ENCODE measurements around the gene SLC35F4. TPM values are rescaled to one million over a fixed set of nuclear protein-coding genes. Genes with fewer than 3 reads are reported as not detected.

Gene SLC35F4
- total RNA-seq, 1 experiment from 2014 or later: not detected

GRCh38 chr14:57560681-57561080 is 305.2 kb downstream of the SLC35F4 start:
- H3K27me3 ChIP-seq (ENCODE audit: control insufficient read depth, insufficient read depth, low read length): no peaks in the 10 kb centered on the region
- no peak overlapping the region for H3K4me3 ChIP-seq (ENCODE audit: insufficient read depth, low read depth, low read length)

DNA sequence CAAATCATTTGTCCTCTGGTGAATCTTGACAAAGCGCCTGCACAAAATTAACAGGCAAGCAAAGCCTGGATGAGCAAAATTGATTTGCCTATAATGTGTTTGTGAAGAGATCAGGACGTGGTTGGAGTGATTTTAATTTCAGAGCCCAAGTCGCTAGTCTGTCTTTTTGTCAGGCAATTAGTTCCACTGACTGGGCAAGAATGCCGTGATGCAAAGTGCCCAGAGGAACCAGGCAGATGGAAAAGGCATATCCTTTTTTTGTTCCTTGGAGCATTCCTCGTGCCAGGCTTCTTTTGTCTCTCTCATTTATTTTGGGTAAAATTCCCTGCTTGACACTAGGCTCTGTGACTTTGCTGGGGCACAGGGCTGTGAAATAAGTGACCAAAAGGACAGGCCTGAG is 306.3 kb downstream of the SLC35F4 start:
- DNase-seq: no peak
- Histone ChIP-seq H3K36me3 (replicated peaks; ENCODE audit: control insufficient read depth, insufficient read depth, low read length) (no peaks in the 10 kb centered on the region), H3K4me3 (ENCODE audit: insufficient read depth, low read depth, low read length) (no peak overlapping the region), H3K27me3 (ENCODE audit: control insufficient read depth, insufficient read depth, low read length) (no peaks in the 10 kb centered on the region)

More at GRCh38 chr14:57560681-57561080, 305.2 kb downstream of the SLC35F4 start:
- DNase-seq: no peak
- H3K36me3 ChIP-seq (replicated peaks; ENCODE audit: control insufficient read depth, insufficient read depth, low read length): no peaks in the 10 kb centered on the region

DNA sequence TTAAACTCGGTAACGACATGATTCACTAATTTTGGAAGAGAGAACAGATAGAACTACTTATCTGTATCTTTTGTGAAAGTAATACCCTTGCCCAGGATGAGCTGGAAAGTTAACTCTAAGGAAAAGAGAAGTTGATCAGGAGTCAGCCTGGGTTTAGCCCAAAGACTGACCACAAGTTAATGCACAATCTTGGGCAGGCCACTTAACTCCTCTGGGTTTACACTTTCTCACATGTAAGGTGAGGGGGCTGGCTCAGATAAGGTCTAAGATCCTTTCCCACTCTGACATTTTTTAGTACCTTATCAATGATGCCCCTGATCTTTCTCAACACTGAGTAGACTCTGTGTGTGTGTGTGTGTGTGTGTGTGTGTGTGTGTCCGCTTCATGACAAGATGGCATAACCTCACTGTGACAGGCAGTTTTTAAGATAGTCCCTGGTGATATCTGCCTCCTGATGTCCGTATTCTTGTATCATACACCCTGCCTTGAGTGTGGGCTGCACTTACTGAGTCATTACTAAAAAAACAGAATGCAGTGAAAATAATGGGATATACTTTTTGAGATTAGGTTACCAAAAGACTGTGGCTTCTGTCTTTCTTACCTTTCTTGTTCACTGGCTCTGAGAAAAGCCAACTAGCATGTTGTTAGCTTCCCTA is 316.0 kb downstream of the SLC35F4 start:
- no peak overlapping the region for H3K4me3 ChIP-seq (ENCODE audit: insufficient read depth, low read depth, low read length)
- no peak for DNase-seq
- no peaks in the 10 kb centered on the region for H3K36me3 ChIP-seq (replicated peaks; ENCODE audit: control insufficient read depth, insufficient read depth, low read length)
- no peaks in the 10 kb centered on the region for H3K27me3 ChIP-seq (ENCODE audit: control insufficient read depth, insufficient read depth, low read length)

DNA sequence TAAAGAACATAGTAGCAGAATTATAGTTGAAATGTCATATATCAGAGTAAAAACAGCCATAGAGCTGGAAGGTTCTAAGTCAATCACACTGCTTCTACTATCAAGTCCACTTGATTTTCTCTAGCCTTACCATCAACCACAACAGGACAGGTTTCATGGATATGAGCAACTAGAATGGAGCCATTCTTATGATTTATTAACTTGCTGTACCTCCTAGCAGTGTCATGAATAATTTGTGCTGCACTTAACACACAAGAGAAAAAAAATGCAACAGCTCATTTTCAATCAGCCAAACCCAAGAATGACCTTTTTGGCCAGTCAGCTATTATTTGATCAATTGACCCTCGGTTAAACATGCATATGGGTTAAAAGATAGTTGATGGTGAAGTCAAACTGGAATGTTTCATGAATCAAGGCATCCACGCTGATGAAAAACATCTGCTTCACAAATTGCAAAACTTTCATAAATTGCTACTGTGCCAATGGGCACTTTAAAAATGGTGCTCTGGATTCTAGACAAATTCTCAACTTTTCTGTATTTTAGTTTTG is 316.8 kb downstream of the SLC35F4 start:
- Histone ChIP-seq H3K36me3 (replicated peaks; ENCODE audit: control insufficient read depth, insufficient read depth, low read length) (no peaks in the 10 kb centered on the region), H3K27me3 (ENCODE audit: control insufficient read depth, insufficient read depth, low read length) (no peaks in the 10 kb centered on the region), H3K4me3 (ENCODE audit: insufficient read depth, low read depth, low read length) (no peak overlapping the region)
- no peak for DNase-seq

- no peak for DNase-seq
- no peaks in the 10 kb centered on the region for H3K36me3 ChIP-seq (replicated peaks; ENCODE audit: control insufficient read depth, insufficient read depth, low read length)
Observed at GRCh38 chr14:57547131-57547530, 318.8 kb downstream of the SLC35F4 start.

GRCh38 chr14:57533214-57533613 is 332.7 kb downstream of the SLC35F4 start:
- H3K36me3 ChIP-seq (replicated peaks; ENCODE audit: control insufficient read depth, insufficient read depth, low read length): no peaks in the 10 kb centered on the region
- H3K4me3 ChIP-seq (ENCODE audit: insufficient read depth, low read depth, low read length): no peak overlapping the region
- peak; percentile 10 for DNase-seq
- H3K27me3 ChIP-seq (ENCODE audit: control insufficient read depth, insufficient read depth, low read length): no peaks in the 10 kb centered on the region; the same call in 1 of the 2 replicates

More at GRCh38 chr14:57547131-57547530, 318.8 kb downstream of the SLC35F4 start:
- H3K4me3 ChIP-seq (ENCODE audit: insufficient read depth, low read depth, low read length): no peak overlapping the region
- no peaks in the 10 kb centered on the region for H3K27me3 ChIP-seq (ENCODE audit: control insufficient read depth, insufficient read depth, low read length)

GRCh38 chr14:57530571-57530970 is 335.3 kb downstream of the SLC35F4 start:
- no peaks in the 10 kb centered on the region; the same call in 1 of the 2 replicates for H3K27me3 ChIP-seq (ENCODE audit: control insufficient read depth, insufficient read depth, low read length)
- no peak for DNase-seq
- H3K36me3 ChIP-seq (replicated peaks; ENCODE audit: control insufficient read depth, insufficient read depth, low read length): no peaks in the 10 kb centered on the region
- no peak overlapping the region for H3K4me3 ChIP-seq (ENCODE audit: insufficient read depth, low read depth, low read length)

DNA sequence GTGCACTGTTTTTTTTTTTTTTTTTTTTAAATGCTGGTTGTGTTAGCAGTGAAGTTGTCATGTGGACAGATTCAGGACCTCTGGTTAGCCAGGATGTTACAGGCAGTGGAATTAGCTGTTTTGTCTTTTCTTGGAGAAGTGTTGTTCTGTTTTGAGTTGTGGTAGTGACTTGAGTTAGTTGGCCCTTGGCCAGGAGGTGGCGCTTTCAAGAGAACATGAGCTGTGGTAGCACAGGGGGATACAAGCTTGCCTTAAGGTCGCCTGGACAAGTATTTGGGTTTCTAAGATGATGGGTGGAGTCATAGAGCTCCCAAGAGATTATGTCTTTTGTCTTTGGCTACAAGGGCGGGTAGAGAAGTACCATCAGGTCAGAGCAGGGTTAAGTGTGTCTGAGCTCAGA is 338.9 kb downstream of the SLC35F4 start:
- no peak overlapping the region for H3K4me3 ChIP-seq (ENCODE audit: insufficient read depth, low read depth, low read length)
- H3K27me3 ChIP-seq (ENCODE audit: control insufficient read depth, insufficient read depth, low read length): no peaks in the 10 kb centered on the region
- H3K36me3 ChIP-seq (replicated peaks; ENCODE audit: control insufficient read depth, insufficient read depth, low read length): no peaks in the 10 kb centered on the region
- DNase-seq: peak; percentile 24

DNA sequence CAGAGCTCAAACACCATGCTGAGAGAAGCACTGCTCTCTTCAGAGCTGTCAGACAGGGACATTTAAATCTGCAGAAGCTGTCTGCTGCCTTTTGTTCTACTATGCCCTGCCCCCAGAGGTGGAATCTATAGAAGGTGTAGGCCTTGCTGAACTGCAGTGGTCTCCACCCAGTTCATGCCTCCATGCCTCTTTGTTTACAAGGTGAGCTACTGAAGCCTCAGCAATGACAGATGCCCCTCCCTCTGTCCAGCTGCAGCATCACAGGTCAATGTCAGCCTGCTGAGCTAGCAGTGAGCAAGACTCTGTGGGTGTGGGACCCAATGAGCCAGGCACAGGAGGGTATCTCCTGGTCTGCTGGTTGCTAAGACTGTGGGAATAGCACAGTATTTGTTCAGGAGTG is 346.8 kb downstream of the SLC35F4 start:
- Histone ChIP-seq H3K27me3 (ENCODE audit: control insufficient read depth, insufficient read depth, low read length) (no peaks in the 10 kb centered on the region), H3K4me3 (ENCODE audit: insufficient read depth, low read depth, low read length) (no peak overlapping the region), H3K36me3 (replicated peaks; ENCODE audit: control insufficient read depth, insufficient read depth, low read length) (no peaks in the 10 kb centered on the region)
- DNase-seq: no peak

All from H7 (cell line).